ENCODE results near the gene HLA-DMA.

- no peak for TF ChIP-seq CTCF (conservative IDR thresholded peaks at IDR 0.05; ENCODE audit: low read depth, low read length)
- TF ChIP-seq EZH2 (IDR thresholded peaks at IDR 0.05; ENCODE audit: low read length, unreplicated experiment): no peak
- TF ChIP-seq EZH2phosphoT487 (IDR thresholded peaks at IDR 0.05; ENCODE audit: borderline replicate concordance, low read length): no peak
These were observed 18.9 kb upstream of the HLA-DMA start for GRCh38 chr6:32971581-32972352.

Measured in PC-3 (cell line).